ENCODE results near the gene ECSIT.

Gene ECSIT

GRCh38 chr19:11506101-11506555 lies 22.8 kb downstream of the ECSIT start:
- ChIA-PET POLR2A (no interaction called here), CTCF (interaction anchor here (1.3 kb wide), 1 partner anchor 368 kb away, joined by 3 read pairs; no protein-coding TSS in a partner anchor)
- TF ChIP-seq CTCF (IDR thresholded peaks at IDR 0.05; ENCODE audit: insufficient read depth, low read length, missing control alignments) = no peak
- H3K4me3 ChIP-seq (ENCODE audit: low read depth, low read length) = peak overlapping the region; percentile 69
- no peak for DNase-seq (ENCODE audit: low read depth, low spot score)

GRCh38 chr19:11505504-11506100 lies 23.3 kb downstream of the ECSIT start, which contains the start of gene ZNF653:
ZNF653 (minus strand) TSS chr19:11505839; CDS start chr19:11505786, 53 bp downstream.
- ChIA-PET POLR2A (no interaction called here), CTCF (interaction anchor here (1.0 to 1.3 kb wide), 2 partner anchors 122 to 367 kb away, joined by 3 read pairs; no protein-coding TSS in a partner anchor)
- DNase-seq (ENCODE audit: low read depth, low spot score) = no peak
- no peak for TF ChIP-seq CTCF (IDR thresholded peaks at IDR 0.05; ENCODE audit: insufficient read depth, low read length, missing control alignments)
- peak within 1 kb of the TSS; percentile 69 for H3K4me3 ChIP-seq (ENCODE audit: low read depth, low read length)

GRCh38 chr19:11505032-11505503 lies 23.9 kb downstream of the ECSIT start:
- peak overlapping the region; percentile 69 for H3K4me3 ChIP-seq (ENCODE audit: low read depth, low read length)
- CTCF ChIA-PET = interaction anchor here (1.0 to 1.8 kb wide), 3 partner anchors 9 to 122 kb away, joined by 3 to 8 read pairs (median 5); no protein-coding TSS in a partner anchor
- POLR2A ChIA-PET = no interaction called here
- peak; percentile 60 for DNase-seq (ENCODE audit: low read depth, low spot score)
- no peak for TF ChIP-seq CTCF (IDR thresholded peaks at IDR 0.05; ENCODE audit: insufficient read depth, low read length, missing control alignments)

GRCh38 chr19:11504502-11505031 lies 24.4 kb downstream of the ECSIT start:
- TF ChIP-seq CTCF (IDR thresholded peaks at IDR 0.05; ENCODE audit: insufficient read depth, low read length, missing control alignments) = no peak
- ChIA-PET POLR2A (no interaction called here), CTCF (interaction anchor here (1.0 to 1.8 kb wide), 4 partner anchors 8 to 121 kb away, joined by 3 to 8 read pairs (median 4); no protein-coding TSS in a partner anchor)
- peak overlapping the region; percentile 69 for H3K4me3 ChIP-seq (ENCODE audit: low read depth, low read length)
- no peak for DNase-seq (ENCODE audit: low read depth, low spot score)

DNA sequence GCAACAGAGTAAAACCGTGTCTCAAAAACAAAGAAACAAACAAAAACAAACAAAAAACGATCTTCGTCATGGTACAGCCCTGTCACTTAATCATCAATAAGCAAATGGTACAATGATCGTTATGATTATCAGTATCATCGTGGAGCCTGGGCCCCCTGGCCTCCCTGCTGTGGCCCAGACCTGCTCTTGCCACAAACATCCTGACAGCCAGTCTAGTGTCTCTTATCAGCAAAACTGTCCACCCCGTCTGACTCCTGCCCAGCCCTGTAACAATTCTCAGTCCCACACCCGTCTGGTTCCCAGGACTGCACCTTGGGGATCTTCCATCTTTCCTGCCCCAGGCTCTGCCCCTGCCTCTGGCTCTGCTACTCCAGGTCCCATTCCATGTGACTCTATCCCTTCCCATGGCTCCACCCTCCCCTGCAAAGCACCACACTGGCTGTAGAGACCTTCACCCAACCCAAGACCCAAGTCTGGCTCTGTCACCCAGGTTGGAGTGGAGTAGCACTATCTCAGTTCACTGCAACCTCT lies 29.0 kb downstream of the ECSIT start:
- no peak overlapping the region for H3K4me3 ChIP-seq (ENCODE audit: low read depth, low read length)
- ChIA-PET POLR2A (no interaction called here), CTCF (interaction anchor here (1.7 kb wide), 1 partner anchor 18 kb away, joined by 5 read pairs; no protein-coding TSS in a partner anchor)
- no peak for DNase-seq (ENCODE audit: low read depth, low spot score)
- no peak for TF ChIP-seq CTCF (IDR thresholded peaks at IDR 0.05; ENCODE audit: insufficient read depth, low read length, missing control alignments)

GRCh38 chr19:11499220-11499726 lies 29.7 kb downstream of the ECSIT start:
- no peak overlapping the region for H3K4me3 ChIP-seq (ENCODE audit: low read depth, low read length)
- ChIA-PET CTCF (interaction anchor here (0.8 kb wide), 1 partner anchor 17 kb away, joined by 4 read pairs; no protein-coding TSS in a partner anchor), POLR2A (no interaction called here)
- DNase-seq (ENCODE audit: low read depth, low spot score) = no peak
- no peak for TF ChIP-seq CTCF (IDR thresholded peaks at IDR 0.05; ENCODE audit: insufficient read depth, low read length, missing control alignments)
